Right atrium auricular region (tissue), 2 donors: ENCODE data around the gene SEC31B. TPM values are rescaled to one million over a fixed set of nuclear protein-coding genes. Genes with fewer than 3 reads are reported as not detected.

ENCODE experiments used
- DNase-seq: peaks from one replicate; pipeline ENCODE4 v3.0.0-alpha.2; 2019; ENCODE audit warnings: low spot score
- H3K27ac ChIP-seq, 2 donors: fragments of 200-600 bp; sonication (generic); 1 replicate in 1 of 2; 2 replicates in 1 of 2; pipeline ENCODE4 v1.5.1; 2016 to 2019
- H3K27me3 ChIP-seq, 2 donors: fragments of 200-600 bp; sonication (generic); one replicate each; pipeline versions ENCODE4 v1.5.1 to v1.6.0; 2017 to 2019
- H3K36me3 ChIP-seq: fragments of 200-600 bp; sonication (generic); one replicate; pipeline ENCODE4 v1.5.1; 2016
- H3K4me1 ChIP-seq, 2 donors: fragments of 200-600 bp; sonication (generic); one replicate each; pipeline versions ENCODE4 v1.5.1 to v1.6.0; 2017 to 2019
- H3K4me3 ChIP-seq, 2 donors: fragments of 200-600 bp; sonication (generic); 1 replicate in 1 of 2; 2 replicates in 1 of 2; pipeline ENCODE4 v1.5.1; 2017 to 2019; ENCODE audit warnings: mild to moderate bottlenecking in 1 of 2, moderate library complexity in 1 of 2
- H3K9me3 ChIP-seq, 2 donors: fragments of 200-600 bp; sonication (generic); one replicate each; pipeline ENCODE4 v1.5.1; 2019
- CTCF ChIP-seq, 2 donors: fragments of 200-600 bp; sonication (generic); IDR thresholded peaks; one replicate each; pipeline ENCODE4 v1.5.1; 2019; ENCODE audit warnings: antibody characterized with exemption in 2 of 2
- total RNA-seq, 2 donors: library from RNA; depleted of rRNA; stranded (reverse); fragments of >200 nt; gene quantifications; one replicate each; pipeline ENCODE4 v1.1.0, GENCODE V29; 2016

SEC31B gene
- total RNA-seq, 2 donors from 2014 or later, result 2.0 to 4.5 TPM

GRCh38 chr10:100509241-100509840, 10.3 kb downstream of the SEC31B start:
- no peak overlapping the region for H3K4me3 ChIP-seq
- no peaks in the 10 kb centered on the region for H3K4me1 ChIP-seq
- H3K9me3 ChIP-seq, result no peaks in the 10 kb centered on the region
- peaks cover 38% of the 10 kb centered on the region for H3K36me3 ChIP-seq
- DNase-seq, result no peak
- no peak overlapping the region for H3K27ac ChIP-seq
- no peak for TF ChIP-seq CTCF (IDR thresholded peaks at IDR 0.05)
- no peaks in the 10 kb centered on the region for H3K27me3 ChIP-seq

GRCh38 chr10:100508691-100509150, 10.9 kb downstream of the SEC31B start:
- Histone ChIP-seq H3K4me3 (no peak overlapping the region), H3K36me3 (peaks cover 38% of the 10 kb centered on the region), H3K27ac (no peak overlapping the region), H3K9me3 (no peaks in the 10 kb centered on the region), H3K27me3 (no peaks in the 10 kb centered on the region), H3K4me1 (no peaks in the 10 kb centered on the region)
- DNase-seq, result no peak
- TF ChIP-seq CTCF (IDR thresholded peaks at IDR 0.05), result no peak

DNA sequence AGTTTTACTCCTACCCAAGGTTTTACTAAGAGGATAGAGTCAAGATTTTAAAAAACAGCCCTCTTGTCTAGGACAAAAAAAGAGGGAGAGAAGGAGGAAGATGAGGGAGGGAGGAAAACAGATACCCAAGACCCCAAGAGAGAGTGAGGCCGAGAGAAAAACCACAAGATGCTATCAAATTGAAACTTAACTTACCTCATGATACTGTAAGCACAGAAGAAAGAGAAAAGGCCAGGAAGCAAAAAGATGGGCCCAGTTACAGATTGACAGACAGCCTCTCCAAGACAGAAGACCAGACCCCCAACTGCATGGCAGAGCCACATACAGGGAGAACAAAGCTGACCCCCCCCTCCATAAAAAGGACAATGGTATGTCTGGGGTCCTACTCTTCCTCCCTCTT, 11.4 kb downstream of the SEC31B start:
- Histone ChIP-seq H3K4me3 (no peak overlapping the region), H3K36me3 (peaks cover 38% of the 10 kb centered on the region), H3K9me3 (no peaks in the 10 kb centered on the region), H3K4me1 (no peaks in the 10 kb centered on the region), H3K27me3 (no peaks in the 10 kb centered on the region), H3K27ac (no peak overlapping the region)
- no peak for TF ChIP-seq CTCF (IDR thresholded peaks at IDR 0.05)
- no peak for DNase-seq

GRCh38 chr10:100507357-100507732, 12.3 kb downstream of the SEC31B start:
- Histone ChIP-seq H3K9me3 (no peaks in the 10 kb centered on the region), H3K4me3 (no peak overlapping the region), H3K27ac (no peak overlapping the region), H3K27me3 (no peaks in the 10 kb centered on the region), H3K4me1 (no peaks in the 10 kb centered on the region), H3K36me3 (peaks cover 38% of the 10 kb centered on the region)
- no peak for DNase-seq
- TF ChIP-seq CTCF (IDR thresholded peaks at IDR 0.05), result no peak

DNA sequence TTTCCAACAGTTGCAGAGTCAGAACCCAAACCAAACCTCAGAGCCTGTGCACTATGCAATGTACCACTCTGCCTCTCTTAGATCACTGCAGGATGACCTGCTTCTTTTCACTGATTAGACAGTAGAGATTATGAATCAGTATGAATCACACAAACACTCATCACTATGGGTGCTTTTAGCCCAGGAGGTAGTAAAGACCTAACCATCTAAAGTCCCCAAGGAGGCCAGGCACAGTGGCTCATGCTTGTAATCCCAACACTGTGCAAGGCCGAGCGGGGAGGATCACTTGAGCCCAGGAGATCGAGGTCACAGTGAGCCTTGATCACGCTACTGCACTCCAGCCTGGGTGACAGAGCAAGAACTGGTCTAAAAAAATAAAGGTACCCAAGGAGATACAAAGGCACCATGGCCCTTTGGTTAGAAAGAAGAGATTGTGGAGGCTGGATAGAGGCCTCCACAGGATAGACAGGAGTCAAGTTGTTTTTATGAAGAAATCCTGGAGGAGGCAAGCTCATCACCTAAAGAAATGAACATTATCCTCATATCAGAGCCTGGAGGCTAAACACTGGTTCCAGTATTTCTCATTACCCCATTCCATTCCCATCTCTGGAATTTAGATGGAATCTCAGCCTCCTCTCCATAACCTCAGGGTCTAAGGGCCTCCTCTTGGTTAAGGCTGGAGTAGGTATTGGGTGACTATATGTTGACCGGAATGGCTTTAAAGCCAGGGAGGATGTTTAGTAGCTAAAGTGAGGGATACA, 12.9 kb downstream of the SEC31B start:
- no peak for DNase-seq
- no peaks in the 10 kb centered on the region for H3K4me1 ChIP-seq
- H3K9me3 ChIP-seq, result no peaks in the 10 kb centered on the region
- TF ChIP-seq CTCF (IDR thresholded peaks at IDR 0.05), result no peak
- no peak overlapping the region for H3K4me3 ChIP-seq
- H3K36me3 ChIP-seq, result peaks cover 41% of the 10 kb centered on the region
- H3K27me3 ChIP-seq, result no peaks in the 10 kb centered on the region
- no peak overlapping the region for H3K27ac ChIP-seq
